Activated CD4-positive, CD25-positive, alpha-beta regulatory T cell treated with anti-CD3 and anti-CD28 coated beads, Interleukin-2, amount 50 U/mL, for 16 hours (primary cell): ENCODE results near the gene LCAT.
"Not testable (repeated sequence)": the region's sequence is repeated elsewhere in the genome, so short reads cannot be mapped to it uniquely, and the experiment has no call there.

Source experiments
- DNase-seq: peaks from one replicate; pipeline ENCODE4 v3.0.0-alpha.2; 2020; ENCODE audit warnings: low read depth, low spot score

Gene LCAT

DNA sequence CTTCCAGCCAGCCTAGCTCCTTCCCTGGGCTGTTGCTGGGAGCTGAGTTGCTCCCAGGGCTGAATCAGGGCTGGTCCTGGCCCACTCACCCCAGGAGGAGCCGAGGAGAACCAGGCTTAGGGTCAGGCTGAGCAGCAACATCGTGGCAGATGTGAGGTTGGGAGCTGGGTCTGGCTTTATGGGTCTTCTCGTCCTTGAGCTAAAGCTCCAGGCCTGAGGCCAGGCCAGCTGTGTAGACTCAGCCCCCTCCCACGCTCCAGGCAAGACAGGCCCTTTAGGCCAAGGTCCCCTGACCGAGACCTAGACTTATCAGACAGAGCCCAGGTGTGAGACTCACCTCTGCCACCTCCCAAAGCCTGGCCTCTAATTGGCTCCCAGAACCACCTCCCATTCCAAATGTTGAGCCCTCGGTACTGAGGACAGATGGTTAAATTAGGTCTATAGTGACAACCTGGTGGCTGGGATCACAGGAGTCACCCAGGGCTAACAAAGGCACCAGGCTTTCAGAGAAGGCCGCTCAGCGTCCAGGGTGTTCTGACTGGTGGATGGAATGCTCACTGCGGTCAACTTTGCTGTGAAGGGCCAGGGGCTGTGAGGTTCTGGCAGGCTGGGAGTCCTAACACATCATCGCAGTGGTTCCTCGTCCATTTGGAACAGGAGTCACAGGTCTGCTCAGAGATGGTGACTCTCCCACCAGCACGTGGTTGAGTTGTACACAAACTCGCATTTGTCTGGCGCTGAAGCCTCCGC lies 12.0 kb downstream of the LCAT start, which contains the start of gene CTRL:
TSS of gene CTRL (minus strand) at position 151 of the 750 bp plus-strand sequence. CDS start at position 141, 10 bp downstream.
- DNase-seq = no peak

DNA sequence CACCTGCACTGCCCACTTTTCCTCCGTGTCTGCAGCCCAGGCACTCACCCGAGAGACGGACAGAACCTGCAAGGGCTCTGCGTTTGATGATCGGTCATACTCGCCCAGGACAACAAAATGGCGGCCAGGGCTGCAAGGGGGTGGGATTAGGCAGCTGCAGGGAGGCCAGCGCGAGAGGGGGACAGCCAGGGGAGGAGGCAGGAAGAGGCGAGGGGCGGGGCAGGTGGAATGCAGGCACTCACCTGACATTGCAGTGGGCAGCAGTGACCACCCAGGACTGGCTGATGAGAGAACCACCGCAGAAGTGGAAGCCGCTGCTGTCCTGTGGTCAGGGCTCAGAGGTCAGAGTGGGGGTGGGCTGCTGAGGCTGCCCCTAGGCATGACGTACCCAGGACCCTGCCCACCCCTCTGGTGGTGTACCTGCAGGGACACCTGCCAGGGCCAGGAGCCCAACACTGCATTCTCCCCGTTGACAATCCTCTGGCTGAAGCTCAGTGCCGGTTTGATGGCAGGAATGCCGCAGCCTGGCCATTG lies 13.2 kb downstream of the LCAT start:
- DNase-seq = no peak

- DNase-seq = no peak
Observed at GRCh38 chr16:67930191-67930590, 13.7 kb downstream of the LCAT start.

DNA sequence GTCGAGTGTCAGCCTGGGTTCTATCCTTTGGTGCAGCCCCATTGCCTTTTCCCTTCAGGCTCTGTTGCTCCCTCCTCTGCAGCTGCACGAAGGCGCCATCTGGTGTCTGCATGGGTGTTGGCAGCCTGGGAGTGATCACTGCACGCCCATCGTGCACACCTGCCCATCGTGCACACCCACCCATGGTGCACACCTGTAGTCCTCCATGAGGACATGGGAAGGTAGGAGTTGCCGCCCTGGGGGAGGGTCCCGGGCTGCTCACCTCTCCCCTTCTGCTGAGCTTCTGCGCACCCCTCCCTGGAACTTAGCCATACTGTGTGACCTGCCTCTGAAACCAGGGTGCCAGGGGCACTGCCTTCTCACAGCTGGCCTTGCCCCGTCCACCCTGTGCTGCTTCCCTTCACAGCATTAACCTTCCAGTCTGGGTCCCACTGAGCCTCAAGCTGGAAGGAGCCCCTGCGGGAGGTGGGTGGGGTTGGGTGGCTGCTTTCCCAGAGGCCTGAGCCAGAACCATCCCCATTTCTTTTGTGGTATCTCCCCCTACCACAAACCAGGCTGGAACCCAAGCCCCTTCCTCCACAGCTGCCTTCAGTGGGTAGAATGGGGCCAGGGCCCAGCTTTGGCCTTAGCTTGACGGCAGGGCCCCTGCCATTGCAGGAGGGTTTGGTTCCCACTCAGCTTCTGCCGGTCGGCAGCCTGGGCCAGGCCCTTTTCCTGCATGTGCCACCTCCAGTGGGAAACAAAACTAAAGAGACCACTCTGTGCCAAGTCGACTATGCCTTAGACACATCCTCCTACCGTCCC lies 15.2 kb downstream of the LCAT start:
- peak; percentile 50 for DNase-seq

DNA sequence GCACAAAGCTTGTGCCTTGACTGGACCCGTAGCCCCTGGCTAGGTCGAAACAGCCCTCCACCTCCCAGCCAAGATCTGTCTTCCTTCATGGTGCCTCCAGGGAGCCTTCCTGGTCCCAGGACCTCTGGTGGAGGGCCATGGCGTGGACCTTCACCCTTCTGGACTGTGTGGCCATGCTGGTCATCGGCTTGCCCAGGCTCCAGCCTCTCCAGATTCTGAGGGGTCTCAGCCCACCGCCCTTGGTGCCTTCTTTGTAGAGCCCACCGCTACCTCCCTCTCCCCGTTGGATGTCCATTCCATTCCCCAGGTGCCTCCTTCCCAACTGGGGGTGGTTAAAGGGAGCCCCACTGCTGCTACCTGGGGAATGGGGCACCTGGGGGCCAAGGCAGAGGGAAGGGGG lies 15.8 kb downstream of the LCAT start:
- DNase-seq = no peak

DNA sequence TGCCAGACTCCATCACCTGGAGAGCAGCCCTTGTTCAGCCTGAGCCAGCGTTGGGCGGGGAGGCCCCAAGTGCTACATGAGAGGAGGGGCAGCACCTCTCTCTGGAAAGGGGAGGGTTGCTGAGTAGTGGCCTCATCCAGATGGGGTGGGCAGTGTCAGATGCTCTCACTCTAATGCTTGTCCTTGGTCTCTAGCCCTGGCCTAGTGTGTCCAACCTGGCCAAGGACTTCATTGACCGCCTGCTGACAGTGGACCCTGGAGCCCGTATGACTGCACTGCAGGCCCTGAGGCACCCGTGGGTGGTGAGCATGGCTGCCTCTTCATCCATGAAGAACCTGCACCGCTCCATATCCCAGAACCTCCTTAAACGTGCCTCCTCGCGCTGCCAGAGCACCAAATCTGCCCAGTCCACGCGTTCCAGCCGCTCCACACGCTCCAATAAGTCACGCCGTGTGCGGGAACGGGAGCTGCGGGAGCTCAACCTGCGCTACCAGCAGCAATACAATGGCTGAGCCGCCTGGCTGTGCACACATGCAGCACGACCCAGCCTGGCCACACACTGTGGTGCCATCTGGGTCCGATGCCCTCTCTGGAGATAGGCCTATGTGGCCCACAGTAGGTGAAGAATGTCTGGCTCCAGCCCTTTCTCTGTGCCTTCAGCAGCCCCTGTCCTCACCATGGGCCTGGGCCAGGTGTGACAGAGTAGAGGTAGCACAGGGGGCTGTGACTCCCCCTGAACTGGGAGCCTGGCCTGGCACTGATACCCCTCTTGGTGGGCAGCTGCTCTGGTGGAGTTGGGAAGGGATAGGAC lies 16.6 kb downstream of the LCAT start:
- no peak for DNase-seq

DNA sequence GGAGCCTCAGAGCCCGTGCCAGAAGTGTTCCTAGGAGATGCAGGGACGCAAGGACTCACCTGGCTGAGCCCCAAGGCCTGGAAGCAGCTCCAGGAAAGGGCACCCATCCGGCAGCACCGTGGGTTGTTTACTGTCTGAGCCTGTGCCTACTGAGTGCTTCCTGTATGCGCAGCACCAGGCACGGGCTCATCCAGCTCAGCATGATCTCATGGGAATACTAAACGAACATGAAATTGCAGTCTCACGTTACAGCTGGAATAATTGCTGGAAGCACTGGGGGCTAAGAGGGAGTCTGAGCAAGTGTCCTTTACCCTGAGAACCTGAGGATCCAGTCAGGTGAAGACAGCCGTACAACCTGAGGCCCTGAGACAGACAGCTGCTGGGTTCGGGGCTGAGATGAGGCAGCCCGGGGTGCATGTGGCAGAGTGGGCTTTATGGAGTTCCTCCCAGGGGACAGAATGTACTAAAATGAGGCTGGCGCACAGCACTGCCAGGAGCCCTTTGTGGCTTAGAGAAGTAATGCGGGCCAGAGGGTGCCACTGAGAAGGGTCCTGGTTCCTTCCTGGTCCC lies 17.7 kb downstream of the LCAT start:
- no peak for DNase-seq

DNA sequence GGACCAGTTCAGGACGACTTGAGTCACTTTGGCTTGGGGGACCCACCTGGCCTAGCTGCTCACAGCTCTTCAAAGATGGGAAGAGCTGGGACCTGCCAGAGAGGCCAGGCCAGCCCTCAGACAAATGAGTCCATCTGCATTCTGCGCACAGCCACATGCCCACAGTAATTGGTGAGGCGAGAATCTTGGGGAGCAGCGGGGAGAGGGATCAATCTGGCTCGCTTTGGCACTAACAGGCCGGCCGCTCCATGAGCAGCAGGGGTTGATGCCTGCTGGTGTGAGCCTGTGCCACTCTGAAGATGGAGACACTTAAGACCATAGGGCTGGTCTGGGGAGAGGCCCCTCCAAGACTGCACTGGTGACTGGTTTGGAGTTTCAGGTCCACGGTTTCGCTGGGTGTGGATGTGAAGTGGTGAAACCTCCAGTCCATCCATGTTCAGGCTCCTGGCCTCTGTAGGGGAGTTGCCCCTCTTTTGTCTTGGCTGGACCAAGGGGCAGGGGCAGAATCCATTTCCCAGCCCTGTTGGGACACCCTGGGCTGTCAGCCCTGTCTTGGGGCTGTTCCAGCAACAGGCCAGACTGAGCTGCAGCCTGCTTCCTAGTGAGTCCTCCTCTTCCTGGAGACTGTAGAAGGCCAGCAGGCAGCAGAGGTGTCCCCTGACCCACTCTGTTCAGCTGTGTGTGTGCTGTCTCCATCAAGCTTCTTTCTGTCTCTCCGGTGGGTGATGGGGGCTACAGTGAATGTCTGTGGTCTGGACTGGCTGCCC lies 19.6 kb downstream of the LCAT start:
- DNase-seq = no peak

DNA sequence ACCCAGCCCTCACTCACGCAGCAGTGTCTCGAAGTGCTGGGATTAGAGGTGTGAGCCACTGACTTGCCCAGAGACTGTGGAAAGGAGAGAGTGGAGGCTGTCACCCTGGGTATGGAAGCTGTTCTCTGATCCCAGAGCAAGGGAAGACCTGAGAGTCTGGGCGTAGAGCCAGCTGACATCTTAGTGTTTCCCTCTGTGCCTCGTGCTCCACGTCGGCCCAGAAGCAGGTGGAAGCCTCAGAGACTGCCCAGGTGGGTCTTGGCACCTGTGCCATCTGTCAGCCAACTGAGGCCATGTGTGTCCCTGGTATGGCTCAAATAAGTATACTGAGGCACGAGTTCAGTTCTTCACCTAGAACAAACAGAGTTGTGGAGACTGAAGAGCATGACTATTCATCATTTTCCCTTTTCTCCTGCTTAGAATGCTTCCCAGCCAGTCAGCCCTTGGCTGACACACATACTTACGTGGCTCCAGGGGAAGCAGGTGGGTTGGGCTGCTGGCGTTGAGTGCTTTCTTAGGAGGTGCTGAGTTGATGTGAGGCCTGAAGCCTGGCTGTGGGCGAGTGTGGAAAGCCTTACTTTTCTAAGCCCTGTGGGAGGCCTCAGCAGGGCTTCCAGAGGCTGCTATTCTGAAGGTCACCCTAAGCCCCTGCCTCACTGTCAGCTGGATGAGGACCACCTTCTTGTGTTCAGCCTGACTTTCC lies 20.4 kb downstream of the LCAT start:
- DNase-seq = no peak

GRCh38 chr16:67922740-67923139 lies 21.2 kb downstream of the LCAT start:
- no peak for DNase-seq

- DNase-seq = no peak
Observed at GRCh38 chr16:67922221-67922620, 21.7 kb downstream of the LCAT start.

DNA sequence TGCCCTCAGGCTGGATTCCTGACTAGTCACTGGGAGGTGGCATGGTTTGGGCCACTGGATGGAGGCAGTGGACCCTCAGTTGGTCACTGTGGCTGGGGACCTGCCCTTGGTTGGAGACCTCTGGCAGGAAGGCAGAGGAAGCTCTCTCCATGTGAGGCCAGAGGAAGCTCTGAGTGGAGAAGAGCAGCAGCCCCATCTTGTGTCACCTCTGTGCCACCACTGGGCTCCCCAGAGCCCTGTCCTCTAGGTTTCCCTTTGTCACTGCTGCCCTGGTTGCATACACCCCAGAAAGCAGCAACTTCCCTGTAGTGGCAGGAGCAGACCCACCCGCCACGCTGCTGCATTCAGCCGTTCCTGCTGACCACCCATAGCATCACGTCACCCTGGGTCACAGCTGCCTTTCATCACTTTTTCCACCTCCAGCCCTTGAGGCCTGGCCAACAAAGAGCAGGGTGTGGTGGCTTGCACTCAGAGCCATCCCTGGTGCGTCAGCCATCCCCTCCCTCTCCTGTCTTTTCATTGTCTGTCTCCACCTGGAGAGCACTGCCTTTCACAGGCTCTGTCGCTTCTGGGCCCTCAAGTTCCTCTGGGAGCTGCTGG lies 24.2 kb downstream of the LCAT start:
- no peak for DNase-seq

GRCh38 chr16:67917852-67918236 lies 26.1 kb downstream of the LCAT start:
- no peak for DNase-seq

GRCh38 chr16:67917140-67917851 lies 26.6 kb downstream of the LCAT start:
- no peak for DNase-seq

GRCh38 chr16:67915831-67916723 lies 27.8 kb downstream of the LCAT start:
- DNase-seq = no peak

DNA sequence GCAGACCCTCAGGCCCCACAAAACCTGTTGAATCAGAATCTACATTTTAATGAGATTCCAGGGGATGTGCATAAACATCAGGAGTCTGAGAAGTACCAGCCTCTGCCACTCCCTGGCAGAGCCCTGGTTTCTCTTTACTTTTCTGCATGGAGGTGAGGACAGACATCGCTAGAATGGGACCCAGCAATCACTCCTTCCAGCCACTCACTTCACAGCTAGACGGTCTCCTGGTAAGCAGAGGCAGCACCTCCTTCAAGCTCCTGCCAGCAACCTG lies 28.5 kb downstream of the LCAT start:
- not testable (repeated sequence) for DNase-seq

- DNase-seq = no peak
Observed at GRCh38 chr16:67914758-67915495, 29.0 kb downstream of the LCAT start.

DNA sequence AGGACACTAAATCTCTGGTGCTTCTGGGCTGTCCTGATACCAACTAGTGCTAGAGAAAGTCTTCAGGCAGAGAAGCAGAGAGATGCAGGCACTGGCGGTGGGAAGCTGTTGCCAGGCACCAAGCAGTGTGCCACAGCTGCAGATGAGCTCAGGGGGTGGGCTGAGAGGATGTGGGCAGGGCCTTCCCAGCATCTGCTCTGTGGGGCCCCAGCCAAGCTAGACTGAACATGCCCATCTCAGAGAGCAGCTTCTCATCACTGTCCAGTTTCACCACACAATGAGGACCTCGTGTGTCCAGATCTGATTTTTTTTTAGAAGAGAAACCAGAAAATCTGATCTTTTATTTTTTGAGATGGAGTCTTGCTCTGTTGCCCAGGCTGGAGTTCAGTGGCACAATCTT lies 33.8 kb downstream of the LCAT start:
- no peak for DNase-seq
